T47D (cell line): Measurements from ENCODE around the gene HIPK2.
"Not testable (repeated sequence)": the region's sequence is repeated elsewhere in the genome, so short reads cannot be mapped to it uniquely, and the experiment has no call there.

Experiments used
- DNase-seq, 2 experiments: peaks; one replicate each; pipeline versions ENCODE4 v3.0.0 to v3.0.0-alpha.2; 2011 to 2012; ENCODE audit warnings: low read depth in 1 of 2, low spot score in 1 of 2
- JUND ChIP-seq: IDR thresholded peaks from 2 replicates; pipeline ENCODE4 v1.6.1; 2012; ENCODE audit warnings: low read depth
- in situ Hi-C: cut with HindIII; loops from 2 replicates; pipeline ENCODE4 v1.10.0; 2016; ENCODE audit warnings: low sequenced_read_pairs, low pct_unique_long_range_greater_than_20kb

Gene HIPK2

GRCh38 chr7:139559364-139560105 lies 218.3 kb downstream of the HIPK2 start:
- no peak for TF ChIP-seq JUND
- no peak for DNase-seq
- in situ Hi-C loops, result no loop called here

- no peak for DNase-seq
- in situ Hi-C loops, result no loop called here
- TF ChIP-seq JUND, result no peak
Measured at GRCh38 chr7:139557857-139558581, 219.8 kb downstream of the HIPK2 start.

DNA sequence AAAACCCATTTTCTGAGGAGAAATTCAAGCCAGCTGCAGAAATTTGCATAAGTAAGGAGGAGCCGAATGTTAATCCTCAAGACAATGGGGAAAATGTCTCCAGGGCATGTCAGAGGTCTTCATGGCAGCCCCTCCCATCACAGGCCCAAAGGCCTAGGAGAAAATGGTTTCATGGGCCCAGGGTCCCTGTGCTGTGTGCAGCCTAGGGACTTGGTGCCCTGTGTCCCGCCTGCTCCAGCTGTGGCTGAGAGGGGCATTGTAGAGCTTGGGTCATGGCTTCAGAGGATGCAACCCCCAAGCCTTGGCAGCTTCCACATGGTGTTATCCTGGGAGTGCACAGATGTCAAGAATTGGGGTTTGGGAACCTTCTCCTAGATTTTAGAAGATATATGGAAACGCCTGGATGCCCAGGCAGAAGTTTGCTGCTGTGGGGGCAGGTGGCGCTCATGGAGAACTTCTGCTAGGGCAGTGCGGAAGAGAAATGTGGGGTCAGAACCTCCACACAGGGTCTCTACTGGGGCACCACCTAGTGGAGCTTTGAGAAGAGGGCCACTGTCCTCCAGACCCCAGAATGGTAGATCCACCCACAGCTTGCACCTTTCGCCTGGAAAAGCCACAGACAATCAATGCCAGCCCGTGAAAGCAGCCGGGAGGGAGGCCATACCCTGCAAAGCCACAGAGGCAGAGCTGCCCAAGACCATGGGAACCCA lies 223.7 kb downstream of the HIPK2 start:
- DNase-seq, in situ Hi-C loops: not testable (repeated sequence)

DNA sequence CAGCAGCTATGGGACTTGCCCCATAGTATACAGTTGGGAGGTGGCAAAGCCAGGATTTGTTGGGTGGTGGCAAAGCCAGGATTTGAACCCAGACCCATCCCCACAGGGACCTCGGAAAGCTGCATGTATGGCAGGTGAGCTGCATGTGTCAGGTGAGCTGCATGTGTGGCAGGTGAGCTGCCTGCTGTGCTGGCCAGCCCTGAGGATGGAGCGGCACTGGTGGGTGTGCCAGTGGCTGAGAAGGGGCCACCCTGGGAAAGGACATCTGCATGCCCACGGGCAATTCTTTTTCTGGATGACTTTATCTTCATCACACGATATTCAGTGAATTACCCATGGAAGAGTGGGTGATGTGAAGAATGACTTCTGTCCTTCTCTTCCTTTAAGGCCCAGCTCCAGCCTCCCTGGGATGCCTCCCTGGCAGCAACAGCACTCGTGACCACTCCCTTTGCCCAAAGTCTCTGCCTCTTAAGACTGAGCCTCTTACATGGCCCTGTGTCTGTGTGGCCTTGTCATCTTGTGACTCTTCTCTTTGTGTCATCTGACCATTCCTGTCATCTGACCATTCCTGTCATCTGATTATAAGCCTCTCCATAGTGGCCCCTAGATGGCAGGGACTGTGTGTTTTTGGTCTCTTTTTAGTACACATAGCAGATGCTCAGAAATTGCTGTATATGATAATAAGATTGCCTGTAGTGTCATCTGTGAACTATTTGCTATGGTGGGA lies 229.3 kb downstream of the HIPK2 start:
- TF ChIP-seq JUND, result no peak
- in situ Hi-C loops, result no loop called here
- DNase-seq, result no peak

- TF ChIP-seq JUND, result no peak
- no peak for DNase-seq
- in situ Hi-C loops, result no loop called here
Measured at GRCh38 chr7:139544645-139545044, 233.2 kb downstream of the HIPK2 start.

DNA sequence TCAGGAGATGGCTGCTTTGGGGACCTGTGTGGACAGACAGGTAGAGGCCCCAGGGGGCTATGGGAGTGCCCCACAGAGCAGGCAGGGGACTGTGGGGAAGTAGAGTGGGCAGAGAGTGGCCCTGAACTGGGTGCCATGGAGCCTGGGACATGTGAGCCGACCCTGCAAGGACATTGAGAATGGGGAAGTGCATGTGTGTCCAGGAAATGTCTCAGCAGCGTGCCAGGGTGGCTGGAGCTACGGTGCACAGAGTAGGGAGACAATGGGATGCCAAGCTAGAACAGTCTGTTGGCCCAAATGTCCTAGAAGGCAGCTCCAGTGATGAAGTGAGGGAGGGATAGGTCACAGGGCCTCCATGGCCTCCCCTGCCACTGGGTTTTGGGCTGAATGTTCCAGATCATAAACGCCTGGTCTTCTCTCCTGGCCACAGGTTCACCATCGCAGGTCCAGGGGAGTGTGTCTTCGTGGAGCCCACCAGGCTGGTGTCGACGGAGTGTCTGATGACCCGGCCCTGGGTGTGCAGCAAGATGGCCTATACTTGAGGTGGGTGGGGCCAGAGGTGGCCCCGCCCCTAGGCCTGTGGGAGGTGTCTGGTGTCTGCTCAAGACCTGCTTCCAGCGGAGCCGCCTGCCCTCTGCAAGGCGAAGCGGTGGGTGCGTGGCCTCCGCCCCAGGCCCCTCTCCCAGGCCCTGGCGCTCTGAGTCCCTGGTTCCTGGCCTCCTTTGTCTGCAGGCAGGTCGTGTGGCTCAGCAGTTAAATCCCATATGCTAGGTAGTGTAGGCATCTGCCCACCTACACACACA lies 233.8 kb downstream of the HIPK2 start:
- in situ Hi-C loops, result no loop called here
- peak in 1 of 2 experiments; percentile 38 for DNase-seq
- no peak for TF ChIP-seq JUND

DNA sequence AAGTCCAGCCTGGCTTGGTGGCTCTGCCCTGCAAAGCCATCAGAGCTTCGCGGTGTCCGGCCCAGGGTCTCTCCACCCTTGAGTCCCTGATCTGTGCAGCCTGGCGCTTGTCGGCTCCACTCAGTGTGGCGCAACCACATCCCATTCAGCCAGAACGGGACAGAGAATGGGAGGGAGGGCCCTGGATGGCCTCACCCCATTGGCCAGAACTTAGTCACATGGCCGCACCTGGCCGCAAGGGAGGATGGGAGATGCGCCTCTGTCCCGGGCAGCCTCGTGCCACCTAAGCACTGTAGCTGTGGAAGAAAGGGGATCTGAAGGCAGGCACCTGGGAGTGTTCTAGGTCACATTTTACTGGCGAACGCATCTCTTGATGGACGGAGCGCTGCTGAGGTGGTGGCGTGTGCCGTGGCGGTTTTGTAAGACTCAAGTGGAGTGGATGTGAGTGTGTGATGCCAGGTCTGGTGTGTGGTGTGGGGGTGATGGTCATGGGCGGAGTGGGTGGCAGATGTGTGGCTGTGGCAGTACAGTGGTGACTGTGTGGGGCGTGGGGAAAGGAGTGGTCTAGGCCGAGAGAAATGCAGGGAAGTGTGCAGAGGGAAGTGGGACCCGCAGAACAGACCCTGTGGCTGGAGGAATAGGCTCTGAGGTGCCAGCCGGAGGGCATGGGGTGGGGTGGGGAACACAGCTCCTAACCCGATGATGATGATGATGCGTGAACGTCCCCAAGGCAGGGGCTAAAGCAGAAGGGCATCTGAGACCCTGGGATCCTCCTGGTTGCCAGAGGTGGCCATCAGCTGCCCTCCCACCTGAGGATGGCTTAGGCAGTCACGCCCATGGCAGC lies 235.3 kb downstream of the HIPK2 start:
- DNase-seq, result no peak
- in situ Hi-C loops, result no loop called here
- no peak for TF ChIP-seq JUND

DNA sequence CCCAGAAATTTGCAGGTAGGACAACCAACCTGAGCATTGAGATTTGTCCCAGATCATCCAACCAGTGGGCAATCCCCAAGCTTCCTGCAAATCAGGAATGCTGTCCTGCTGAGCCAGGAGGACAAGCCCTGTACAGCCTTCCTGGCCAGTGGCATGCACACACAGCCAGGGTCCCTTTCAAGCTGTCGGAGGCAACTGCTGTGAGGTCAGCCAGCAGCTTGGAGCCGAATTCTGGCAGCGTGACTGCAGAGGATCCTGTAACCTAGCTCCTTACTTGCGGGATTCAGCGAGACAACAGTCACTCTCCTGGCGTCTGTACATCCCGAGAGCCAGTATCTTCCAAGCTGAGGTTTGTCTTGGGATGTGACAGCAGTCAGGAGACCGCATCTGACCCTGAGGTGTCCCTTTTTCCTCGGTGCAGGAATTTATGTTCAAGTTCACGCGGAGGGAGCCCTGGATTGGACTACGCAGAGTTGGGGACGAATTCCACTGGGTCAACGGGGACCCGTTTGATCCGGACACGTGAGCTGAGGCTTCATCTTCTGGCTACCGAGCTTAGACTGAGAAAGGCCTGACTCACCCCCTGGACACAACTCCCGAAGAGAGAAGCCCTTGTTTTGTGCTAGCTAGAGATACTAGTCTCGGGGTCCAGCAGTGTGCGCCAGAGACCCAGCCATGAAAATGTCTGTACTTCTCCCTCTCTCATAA lies 236.0 kb downstream of the HIPK2 start:
- TF ChIP-seq JUND, result no peak
- DNase-seq, result no peak
- in situ Hi-C loops, result no loop called here

GRCh38 chr7:139540203-139540602 lies 237.6 kb downstream of the HIPK2 start:
- no peak for DNase-seq
- no peak for TF ChIP-seq JUND
- in situ Hi-C loops, result no loop called here

GRCh38 chr7:139538881-139539635 lies 238.7 kb downstream of the HIPK2 start:
- TF ChIP-seq JUND, result no peak
- no peak for DNase-seq
- in situ Hi-C loops, result no loop called here
